Suprapubic skin (tissue), 4 donors: Measurements from ENCODE around the gene TYMP.

Experiments
- POLR2A ChIP-seq, 2 donors: fragments of 450-650 bp; IDR thresholded peaks; one replicate each; pipeline ENCODE4 v1.6.1; 2017; ENCODE audit warnings: antibody characterized with exemption in 2 of 2, mild to moderate bottlenecking in 2 of 2, moderate library complexity in 2 of 2
- POLR2AphosphoS5 ChIP-seq, 3 donors: sonication (generic); formaldehyde crosslinking; IDR thresholded peaks; one replicate each; pipeline ENCODE4 v1.6.1; 2017; ENCODE audit warnings: antibody characterized with exemption in 3 of 3
- TF ChIP-seq, protein P1 (sequence below), 2 donors: fragments of 200-600 bp in 1 of 2; fragments of 450-650 bp in 1 of 2; sonication (generic) in 1 of 2; IDR thresholded peaks; one replicate each; pipeline ENCODE4 v1.5.1; 2016 to 2019; ENCODE audit warnings: antibody characterized with exemption in 2 of 2, mild to moderate bottlenecking in 1 of 2, moderate library complexity in 1 of 2

DNA sequence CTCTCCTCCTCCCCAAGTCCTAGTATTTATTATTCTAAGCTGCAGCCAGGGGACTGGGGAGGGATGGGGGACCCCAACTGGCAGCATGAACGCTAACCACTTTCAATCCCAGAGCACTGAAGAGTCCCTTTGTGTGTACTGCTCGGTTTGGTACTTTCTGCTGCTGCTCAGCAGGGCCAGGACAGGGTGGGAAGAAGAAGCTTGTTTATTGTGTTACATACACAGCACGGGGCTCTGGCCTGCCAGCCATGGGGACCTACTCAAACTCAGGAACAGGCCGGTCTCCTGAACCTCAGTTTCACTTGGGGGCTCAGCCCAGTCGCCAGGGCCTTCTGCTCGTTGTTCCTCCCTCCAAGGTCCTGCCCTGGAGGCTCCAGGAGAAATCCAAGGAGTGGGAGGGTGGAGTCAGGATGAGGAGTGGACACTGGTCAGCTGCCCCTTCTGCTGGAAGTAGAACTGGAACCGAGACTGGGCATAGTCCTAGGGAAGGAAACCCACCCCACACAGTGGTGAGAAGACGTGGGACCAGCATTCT is 49.0 kb upstream of the TYMP start:
- TF ChIP-seq, protein P1, sequence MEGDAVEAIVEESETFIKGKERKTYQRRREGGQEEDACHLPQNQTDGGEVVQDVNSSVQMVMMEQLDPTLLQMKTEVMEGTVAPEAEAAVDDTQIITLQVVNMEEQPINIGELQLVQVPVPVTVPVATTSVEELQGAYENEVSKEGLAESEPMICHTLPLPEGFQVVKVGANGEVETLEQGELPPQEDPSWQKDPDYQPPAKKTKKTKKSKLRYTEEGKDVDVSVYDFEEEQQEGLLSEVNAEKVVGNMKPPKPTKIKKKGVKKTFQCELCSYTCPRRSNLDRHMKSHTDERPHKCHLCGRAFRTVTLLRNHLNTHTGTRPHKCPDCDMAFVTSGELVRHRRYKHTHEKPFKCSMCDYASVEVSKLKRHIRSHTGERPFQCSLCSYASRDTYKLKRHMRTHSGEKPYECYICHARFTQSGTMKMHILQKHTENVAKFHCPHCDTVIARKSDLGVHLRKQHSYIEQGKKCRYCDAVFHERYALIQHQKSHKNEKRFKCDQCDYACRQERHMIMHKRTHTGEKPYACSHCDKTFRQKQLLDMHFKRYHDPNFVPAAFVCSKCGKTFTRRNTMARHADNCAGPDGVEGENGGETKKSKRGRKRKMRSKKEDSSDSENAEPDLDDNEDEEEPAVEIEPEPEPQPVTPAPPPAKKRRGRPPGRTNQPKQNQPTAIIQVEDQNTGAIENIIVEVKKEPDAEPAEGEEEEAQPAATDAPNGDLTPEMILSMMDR (IDR thresholded peaks at IDR 0.05): no peak
- no peak for TF ChIP-seq POLR2A (IDR thresholded peaks at IDR 0.05)
- TF ChIP-seq POLR2AphosphoS5 (IDR thresholded peaks at IDR 0.05): no peak
